HepG2 (cell line): Measurements from ENCODE around the gene NAE1. TPM values are rescaled to one million over a fixed set of nuclear protein-coding genes. Genes with fewer than 3 reads are reported as not detected.

Source experiments
- ETV6 ChIP-seq: sonication (generic); formaldehyde crosslinking; conservative IDR thresholded peaks from 2 replicates; pipeline ENCODE4 v1.4.0; 2020; ENCODE audit warnings: missing genetic modification reagents
- HOMEZ ChIP-seq: IDR thresholded peaks from 2 replicates; pipeline ENCODE4 v1.6.1; 2016; ENCODE audit warnings: low read depth
- MTA1 ChIP-seq: sonication (generic); formaldehyde crosslinking; IDR thresholded peaks from 2 replicates; pipeline ENCODE4 v1.4.0; 2020; ENCODE audit warnings: missing genetic modification reagents, mild to moderate bottlenecking, borderline replicate concordance
- NAIF1 ChIP-seq: sonication (generic); formaldehyde crosslinking; IDR thresholded peaks from 2 replicates; pipeline ENCODE4 v1.5.0; 2020; ENCODE audit warnings: mild to moderate bottlenecking, missing genetic modification reagents, borderline replicate concordance
- NFE2L2 ChIP-seq: fragments of 150-350 bp; IDR thresholded peaks from 2 replicates; pipeline ENCODE4 v1.6.1; 2014; ENCODE audit warnings: low read length
- NRL ChIP-seq: sonication (generic); formaldehyde crosslinking; IDR thresholded peaks from 2 replicates; pipeline ENCODE4 v1.5.0; 2020; ENCODE audit warnings: missing genetic modification reagents, mild to moderate bottlenecking, moderate library complexity, borderline replicate concordance
- REL ChIP-seq: sonication (generic); formaldehyde crosslinking; conservative IDR thresholded peaks from 2 replicates; pipeline ENCODE4 v1.8.0; 2022; ENCODE audit warnings: mild to moderate bottlenecking, missing genetic modification reagents, moderate library complexity
- SMARCC2 ChIP-seq: fragments of 450-650 bp; IDR thresholded peaks from 2 replicates; pipeline ENCODE4 v1.6.1; 2017; ENCODE audit warnings: antibody characterized with exemption, mild to moderate bottlenecking
- STAT5B ChIP-seq: sonication (generic); formaldehyde crosslinking; IDR thresholded peaks from 2 replicates; pipeline ENCODE4 v1.4.0; 2020; ENCODE audit warnings: missing genetic modification reagents
- U2AF1 ChIP-seq: fragments of 200-400 bp; formaldehyde crosslinking; optimal IDR thresholded peaks from 2 replicates; pipeline ENCODE3; 2017; ENCODE audit warnings: mild to moderate bottlenecking, low read depth, low read length
- UBTF ChIP-seq: sonication (generic); formaldehyde crosslinking; IDR thresholded peaks from 2 replicates; pipeline ENCODE4 v1.4.0; 2020; ENCODE audit warnings: mild to moderate bottlenecking, missing genetic modification reagents
- ZBTB33 ChIP-seq: sonication (generic); formaldehyde crosslinking; IDR thresholded peaks from 2 replicates; pipeline ENCODE4 v1.4.0; 2020; ENCODE audit warnings: missing genetic modification reagents
- ZBTB42 ChIP-seq: sonication (generic); formaldehyde crosslinking; IDR thresholded peaks from 2 replicates; pipeline ENCODE4 v1.5.0; 2020; ENCODE audit warnings: mild to moderate bottlenecking, missing genetic modification reagents
- ZNF124 ChIP-seq: sonication (generic); formaldehyde crosslinking; IDR thresholded peaks from 2 replicates; pipeline ENCODE4 v1.4.0; 2020; ENCODE audit warnings: missing genetic modification reagents
- ZNF143 ChIP-seq: sonication (generic); formaldehyde crosslinking; IDR thresholded peaks from 2 replicates; pipeline ENCODE4 v1.4.0; 2020; ENCODE audit warnings: missing genetic modification reagents
- ZNF292 ChIP-seq: sonication (generic); formaldehyde crosslinking; IDR thresholded peaks from 2 replicates; pipeline ENCODE4 v1.8.1; 2022; ENCODE audit warnings: mild to moderate bottlenecking, low read depth, missing genetic modification reagents, borderline replicate concordance
- ZNF558 ChIP-seq: sonication (generic); formaldehyde crosslinking; IDR thresholded peaks from 2 replicates; pipeline ENCODE4 v1.9.0; 2022; ENCODE audit warnings: mild to moderate bottlenecking, missing genetic modification reagents, borderline replicate concordance
- ZNF687 ChIP-seq: sonication (generic); formaldehyde crosslinking; IDR thresholded peaks from 2 replicates; pipeline ENCODE4 v1.5.1; 2020; ENCODE audit warnings: mild to moderate bottlenecking, missing genetic modification reagents, moderate library complexity
- ZNF790 ChIP-seq: sonication (generic); formaldehyde crosslinking; IDR thresholded peaks from 2 replicates; pipeline ENCODE4 v1.8.0; 2022; ENCODE audit warnings: missing genetic modification reagents, mild to moderate bottlenecking, borderline replicate concordance
- ZNF878 ChIP-seq: sonication (generic); formaldehyde crosslinking; IDR thresholded peaks from 2 replicates; pipeline ENCODE4 v1.8.1; 2023; ENCODE audit warnings: mild to moderate bottlenecking, missing genetic modification reagents, moderate library complexity
- polyA plus RNA-seq, 8 experiments: library from polyadenylated mRNA; depleted of rRNA in 3 of 8; stranded (reverse) in 7 of 8; unstranded in 1 of 8; fragments of >200 nt; fragmentation: Illumina TruSeq in 4 of 8; extraction: Trizol in 4 of 8; gene quantifications; 2 replicates each; pipeline versions ENCODE4 v1.2.1 to v1.2.3, GENCODE V29; 2011 to 2016; ENCODE audit warnings: low read depth in 4 of 8, missing spikeins in 1 of 8, mixed read lengths in 1 of 8; ENCODE audit not compliant: insufficient read depth in 1 of 8
- total RNA-seq, 5 experiments: library from RNA; depleted of rRNA; stranded (reverse); fragments of >200 nt; fragmentation: Illumina TruSeq; extraction: Trizol; gene quantifications; 2 replicates each; pipeline ENCODE4 v1.2.3, GENCODE V29; 2016; ENCODE audit warnings: low read depth in 1 of 5

NAE1 gene
- total and polyA plus RNA-seq, 2 of the 13 experiments (the other 11 are each of a cell fraction or from before 2014, with no cell fraction given), result 95.7 to 206 TPM

GRCh38 chr16:66844342-66845079, 13.7 kb upstream of the NAE1 start, which contains the start of gene CA7 (continued):
- peak; percentile 83 for TF ChIP-seq UBTF (CRISPR knock-in tag)
- peak; percentile 60; the same call in 1 of the 2 replicates for TF ChIP-seq ZNF687
- TF ChIP-seq NAIF1 (CRISPR knock-in tag), result no peak
- TF ChIP-seq HOMEZ (CRISPR knock-in tag), result no peak
- no peak for TF ChIP-seq U2AF1
- TF ChIP-seq ETV6, result no peak
- no peak for TF ChIP-seq ZBTB33
- no peak for TF ChIP-seq MTA1 (CRISPR knock-in tag)
- no peak for TF ChIP-seq ZNF878
- no peak for TF ChIP-seq SMARCC2
- TF ChIP-seq ZNF558 (CRISPR knock-in tag), result no peak
- no peak for TF ChIP-seq NRL
- no peak for TF ChIP-seq STAT5B (CRISPR knock-in tag)
- no peak for TF ChIP-seq ZBTB42 (CRISPR knock-in tag)
- TF ChIP-seq ZNF124, result no peak
- no peak for TF ChIP-seq NFE2L2
- no peak for TF ChIP-seq ZNF790 (CRISPR knock-in tag)
- no peak for TF ChIP-seq ZNF292
- TF ChIP-seq ZNF143 (CRISPR knock-in tag), result no peak
- no peak for TF ChIP-seq REL (CRISPR knock-in tag)
